HG02970 (cell line): ENCODE results near the gene NPAS3.

ENCODE experiments used
- ATAC-seq: cut with Tn5 transposase; IDR thresholded peaks from one replicate; pipeline ENCODE4 v1.9.1; 2021; ENCODE audit warnings: mild to moderate bottlenecking, moderate library complexity, moderate number of reproducible peaks; ENCODE audit not compliant: unreplicated experiment, low FRiP score

NPAS3 gene

GRCh38 chr14:33291529-33292104, 352.9 kb downstream of the NPAS3 start:
- no peak for ATAC-seq

- ATAC-seq: no peak
Observed at GRCh38 chr14:33294419-33294818, 355.7 kb downstream of the NPAS3 start.

GRCh38 chr14:33297565-33297964, 358.9 kb downstream of the NPAS3 start:
- no peak for ATAC-seq

- ATAC-seq: no peak
Observed at GRCh38 chr14:33307691-33308251, 369.1 kb downstream of the NPAS3 start.

GRCh38 chr14:33309106-33309505, 370.4 kb downstream of the NPAS3 start:
- no peak for ATAC-seq

GRCh38 chr14:33315217-33315616, 376.5 kb downstream of the NPAS3 start:
- no peak for ATAC-seq

- ATAC-seq: no peak
Observed at GRCh38 chr14:33315721-33316120, 377.0 kb downstream of the NPAS3 start.

- ATAC-seq: no peak
Observed at GRCh38 chr14:33317675-33318074, 379.0 kb downstream of the NPAS3 start.

GRCh38 chr14:33323979-33324378, 385.3 kb downstream of the NPAS3 start:
- no peak for ATAC-seq

- no peak for ATAC-seq
Observed at GRCh38 chr14:33331176-33331949, 392.7 kb downstream of the NPAS3 start.

- ATAC-seq: no peak
Observed at GRCh38 chr14:33332497-33332896, 393.8 kb downstream of the NPAS3 start.

GRCh38 chr14:33335366-33335765, 396.7 kb downstream of the NPAS3 start:
- no peak for ATAC-seq

- no peak for ATAC-seq
Observed at GRCh38 chr14:33342299-33342974, 403.8 kb downstream of the NPAS3 start.

- ATAC-seq: no peak
Observed at GRCh38 chr14:33343016-33343415, 404.3 kb downstream of the NPAS3 start.

GRCh38 chr14:33347796-33348195, 409.1 kb downstream of the NPAS3 start:
- no peak for ATAC-seq

- no peak for ATAC-seq
Observed at GRCh38 chr14:33348510-33348909, 409.8 kb downstream of the NPAS3 start.

GRCh38 chr14:33349871-33350270, 411.2 kb downstream of the NPAS3 start:
- ATAC-seq: no peak

- no peak for ATAC-seq
Observed at GRCh38 chr14:33350366-33350990, 411.8 kb downstream of the NPAS3 start.

- no peak for ATAC-seq
Observed at GRCh38 chr14:33352821-33353220, 414.1 kb downstream of the NPAS3 start.

GRCh38 chr14:33356181-33356580, 417.5 kb downstream of the NPAS3 start:
- no peak for ATAC-seq
